OCI-LY1 (cell line): ENCODE results near the gene OR9A4.

Experiments
- H2AFZ ChIP-seq: fragments of 200-600 bp; sonication (generic), shearing (Covaris generic); 2 replicates; pipeline ENCODE4 v1.6.0; 2014; ENCODE audit warnings: antibody characterized with exemption, mild to moderate bottlenecking, low read length
- H3F3A ChIP-seq: fragments of 200-600 bp; sonication (generic), shearing (Covaris generic); 2 replicates; pipeline ENCODE4 v1.6.0; 2014; ENCODE audit warnings: mild to moderate bottlenecking, antibody characterized with exemption, low read length, moderate library complexity; ENCODE audit not compliant: insufficient read depth
- H3K27ac ChIP-seq: fragments of 200-600 bp; sonication (generic); 2 replicates; pipeline ENCODE4 v1.5.1; 2014; ENCODE audit warnings: low read length, mixed run types, mild to moderate bottlenecking, low read depth; ENCODE audit not compliant: poor library complexity, severe bottlenecking
- H3K27me3 ChIP-seq: fragments of 200-600 bp; sonication (generic); 2 replicates; pipeline ENCODE4 v1.6.0; 2014; ENCODE audit warnings: antibody characterized with exemption, mild to moderate bottlenecking, low read length, moderate library complexity; ENCODE audit not compliant: insufficient read depth
- H3K36me3 ChIP-seq: fragments of 200-600 bp; sonication (generic); 2 replicates; pipeline ENCODE4 v1.6.1; 2014; ENCODE audit warnings: mild to moderate bottlenecking, antibody characterized with exemption, low read length, moderate library complexity, mixed read lengths; ENCODE audit not compliant: insufficient read depth
- H3K4me1 ChIP-seq: fragments of 200-600 bp; sonication (generic); 2 replicates; pipeline ENCODE4 v1.5.1; 2014; ENCODE audit warnings: mild to moderate bottlenecking, low read length, moderate library complexity; ENCODE audit not compliant: insufficient read depth, severe bottlenecking
- H3K4me2 ChIP-seq: fragments of 200-600 bp; sonication (generic), shearing (Covaris generic); 2 replicates; pipeline ENCODE4 v1.6.1; 2014; ENCODE audit warnings: low read length
- H3K4me3 ChIP-seq: fragments of 200-600 bp; sonication (generic); 2 replicates; pipeline ENCODE4 v1.5.1; 2014; ENCODE audit warnings: low read length, low read depth, mild to moderate bottlenecking, mixed read lengths; ENCODE audit not compliant: poor library complexity, severe bottlenecking
- H3K79me2 ChIP-seq: fragments of 200-600 bp; shearing (Covaris generic); 2 replicates; pipeline ENCODE4 v1.6.1; 2016; ENCODE audit warnings: mixed run types, low read length, mixed read lengths; ENCODE audit not compliant: insufficient read depth
- H3K9ac ChIP-seq: fragments of 200-600 bp; sonication (generic), shearing (Covaris generic); 2 replicates; pipeline ENCODE4 v1.6.1; 2014; ENCODE audit warnings: mild to moderate bottlenecking, low read length, mixed read lengths
- H3K9me2 ChIP-seq: fragments of 200-600 bp; sonication (generic), shearing (Covaris generic); 2 replicates; pipeline ENCODE4 v1.6.1; 2014; ENCODE audit warnings: low read depth, mild to moderate bottlenecking, low read length, mixed read lengths
- H3K9me3 ChIP-seq: fragments of 200-600 bp; shearing (Covaris generic); 2 replicates; pipeline ENCODE4 v1.6.1; 2014; ENCODE audit warnings: low read length, mixed read lengths
- H4K20me1 ChIP-seq: fragments of 200-600 bp; sonication (generic), shearing (Covaris generic); 2 replicates; pipeline ENCODE4 v1.6.0; 2016; ENCODE audit warnings: mild to moderate bottlenecking, low read length; ENCODE audit not compliant: insufficient read depth
- CTCF ChIP-seq: fragments of 200-600 bp; sonication (generic), shearing (Covaris generic); IDR thresholded peaks from 2 replicates; pipeline ENCODE4 v1.5.1; 2017; ENCODE audit warnings: mild to moderate bottlenecking, antibody characterized with exemption, low read length, moderate library complexity, mixed read lengths
- EZH2 ChIP-seq: fragments of 200-600 bp; sonication (generic), shearing (Covaris generic); IDR thresholded peaks from 2 replicates; pipeline ENCODE4 v1.8.0; 2017; ENCODE audit warnings: borderline replicate concordance, mixed run types, mild to moderate bottlenecking, antibody characterized with exemption, low read length, moderate library complexity, mixed read lengths

The OR9A4 gene

GRCh38 chr7:141928146-141928844 lies 12.1 kb downstream of the OR9A4 start:
- Histone ChIP-seq H3F3A (no peaks in the 10 kb centered on the region), H3K4me2 (no peak overlapping the region), H3K36me3 (no peaks in the 10 kb centered on the region), H3K79me2 (no peaks in the 10 kb centered on the region), H3K27ac (no peak overlapping the region), H3K9ac (no peak overlapping the region), H3K4me1 (no peaks in the 10 kb centered on the region), H2AFZ (no peak overlapping the region), H3K27me3 (no peaks in the 10 kb centered on the region), H3K9me3 (no peaks in the 10 kb centered on the region), H3K9me2 (no peaks in the 10 kb centered on the region), H3K4me3 (no peak overlapping the region), H4K20me1 (no peaks in the 10 kb centered on the region)
- TF ChIP-seq EZH2, result no peak
- TF ChIP-seq CTCF, result no peak

GRCh38 chr7:141928845-141929195 lies 12.6 kb downstream of the OR9A4 start:
- Histone ChIP-seq H3K27ac (no peak overlapping the region), H3K9me2 (no peaks in the 10 kb centered on the region), H3K9me3 (no peaks in the 10 kb centered on the region), H3K4me3 (no peak overlapping the region), H3F3A (no peaks in the 10 kb centered on the region), H3K36me3 (no peaks in the 10 kb centered on the region), H4K20me1 (no peaks in the 10 kb centered on the region), H3K9ac (no peak overlapping the region), H3K4me1 (no peaks in the 10 kb centered on the region), H3K27me3 (no peaks in the 10 kb centered on the region), H3K79me2 (no peaks in the 10 kb centered on the region), H3K4me2 (no peak overlapping the region), H2AFZ (no peak overlapping the region)
- TF ChIP-seq CTCF, result no peak
- no peak for TF ChIP-seq EZH2

GRCh38 chr7:141930211-141930610 lies 14.0 kb downstream of the OR9A4 start:
- no peaks in the 10 kb centered on the region for H3K9me2 ChIP-seq
- no peaks in the 10 kb centered on the region for H3K79me2 ChIP-seq
- no peaks in the 10 kb centered on the region for H3K4me1 ChIP-seq
- H3K9ac ChIP-seq, result no peak overlapping the region
- no peaks in the 10 kb centered on the region for H3K9me3 ChIP-seq
- no peaks in the 10 kb centered on the region for H3K36me3 ChIP-seq
- H2AFZ ChIP-seq, result no peak overlapping the region
- TF ChIP-seq EZH2, result no peak
- no peak for TF ChIP-seq CTCF
- H3K27me3 ChIP-seq, result no peaks in the 10 kb centered on the region
- no peak overlapping the region for H3K4me3 ChIP-seq
- no peak overlapping the region for H3K4me2 ChIP-seq
- H3F3A ChIP-seq, result no peaks in the 10 kb centered on the region
- no peaks in the 10 kb centered on the region for H4K20me1 ChIP-seq
- H3K27ac ChIP-seq, result no peak overlapping the region
